Type B pancreatic cell (in vitro differentiated cells): ENCODE measurements around the gene LARGE1. TPM values are rescaled to one million over a fixed set of nuclear protein-coding genes. Genes with fewer than 3 reads are reported as not detected.
A peak's percentile ranks its signal among the peaks of the same experiment; 100 is the strongest.

ENCODE experiments used
- DNase-seq: peaks from one replicate; pipeline ENCODE4 v3.0.0; 2021; ENCODE audit warnings: mixed read lengths; ENCODE audit not compliant: unreplicated experiment; ENCODE audit errors: extremely low spot score
- H3K27ac Mint-ChIP-seq: 2 replicates; pipeline ENCODE4 v1.8.0; 2021; ENCODE audit warnings: mild to moderate bottlenecking, mixed read lengths
- H3K27me3 Mint-ChIP-seq: 2 replicates; pipeline ENCODE4 v1.8.0; 2021; ENCODE audit warnings: mixed read lengths
- H3K36me3 Mint-ChIP-seq: 2 replicates; pipeline ENCODE4 v1.8.0; 2021; ENCODE audit warnings: mixed read lengths
- H3K4me1 Mint-ChIP-seq: one replicate; pipeline ENCODE4 v1.8.0; 2021; ENCODE audit warnings: mixed read lengths; ENCODE audit not compliant: unreplicated experiment
- H3K4me3 Mint-ChIP-seq: 2 replicates; pipeline ENCODE4 v1.8.0; 2021; ENCODE audit warnings: mild to moderate bottlenecking, mixed read lengths
- H3K9me3 Mint-ChIP-seq: 2 replicates; pipeline ENCODE4 v1.8.0; 2021; ENCODE audit warnings: mixed read lengths
- total RNA-seq: library from RNA; stranded (reverse); gene quantifications from 2 replicates; pipeline ENCODE4 v1.2.1, GENCODE V29; 2021; ENCODE audit warnings: low replicate concordance
- TF ChIP-seq, protein P1 (sequence below): fragments of 200-600 bp; sonication (generic); conservative IDR thresholded peaks from 2 replicates; pipeline ENCODE4 v1.5.0; 2021; ENCODE audit warnings: antibody characterized with exemption, mild to moderate bottlenecking

LARGE1 gene
- total RNA-seq, 1 donor from 2014 or later = 96.6 TPM

DNA sequence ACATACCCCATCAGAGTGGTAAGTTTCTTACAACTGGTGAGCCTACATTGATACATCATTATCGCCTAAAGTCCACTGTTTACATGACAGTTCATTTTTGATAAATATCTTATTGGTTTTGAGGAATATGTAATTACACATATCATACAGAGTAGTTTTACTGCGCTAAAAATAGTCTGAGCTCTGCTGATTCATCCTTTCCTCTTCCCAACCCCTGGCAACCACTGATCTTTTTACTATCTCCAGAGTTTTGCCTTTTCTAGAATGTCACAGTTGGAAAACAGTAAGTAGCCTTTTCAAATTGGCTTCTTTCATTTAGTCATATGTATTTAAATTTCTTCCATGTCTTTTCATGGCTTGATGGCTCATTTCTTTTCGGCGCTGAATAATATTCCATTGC is 112.8 kb downstream of the LARGE1 start:
- TF ChIP-seq, protein P1, sequence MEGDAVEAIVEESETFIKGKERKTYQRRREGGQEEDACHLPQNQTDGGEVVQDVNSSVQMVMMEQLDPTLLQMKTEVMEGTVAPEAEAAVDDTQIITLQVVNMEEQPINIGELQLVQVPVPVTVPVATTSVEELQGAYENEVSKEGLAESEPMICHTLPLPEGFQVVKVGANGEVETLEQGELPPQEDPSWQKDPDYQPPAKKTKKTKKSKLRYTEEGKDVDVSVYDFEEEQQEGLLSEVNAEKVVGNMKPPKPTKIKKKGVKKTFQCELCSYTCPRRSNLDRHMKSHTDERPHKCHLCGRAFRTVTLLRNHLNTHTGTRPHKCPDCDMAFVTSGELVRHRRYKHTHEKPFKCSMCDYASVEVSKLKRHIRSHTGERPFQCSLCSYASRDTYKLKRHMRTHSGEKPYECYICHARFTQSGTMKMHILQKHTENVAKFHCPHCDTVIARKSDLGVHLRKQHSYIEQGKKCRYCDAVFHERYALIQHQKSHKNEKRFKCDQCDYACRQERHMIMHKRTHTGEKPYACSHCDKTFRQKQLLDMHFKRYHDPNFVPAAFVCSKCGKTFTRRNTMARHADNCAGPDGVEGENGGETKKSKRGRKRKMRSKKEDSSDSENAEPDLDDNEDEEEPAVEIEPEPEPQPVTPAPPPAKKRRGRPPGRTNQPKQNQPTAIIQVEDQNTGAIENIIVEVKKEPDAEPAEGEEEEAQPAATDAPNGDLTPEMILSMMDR = no peak
- peaks cover 9% of the 10 kb centered on the region for H3K9me3 Mint-ChIP-seq
- H3K27ac Mint-ChIP-seq = no peak overlapping the region
- H3K4me1 Mint-ChIP-seq = peaks cover 33% of the 10 kb centered on the region
- no peak for DNase-seq
- H3K27me3 Mint-ChIP-seq = no peaks in the 10 kb centered on the region
- H3K36me3 Mint-ChIP-seq = peaks cover 4% of the 10 kb centered on the region
- no peak overlapping the region for H3K4me3 Mint-ChIP-seq

DNA sequence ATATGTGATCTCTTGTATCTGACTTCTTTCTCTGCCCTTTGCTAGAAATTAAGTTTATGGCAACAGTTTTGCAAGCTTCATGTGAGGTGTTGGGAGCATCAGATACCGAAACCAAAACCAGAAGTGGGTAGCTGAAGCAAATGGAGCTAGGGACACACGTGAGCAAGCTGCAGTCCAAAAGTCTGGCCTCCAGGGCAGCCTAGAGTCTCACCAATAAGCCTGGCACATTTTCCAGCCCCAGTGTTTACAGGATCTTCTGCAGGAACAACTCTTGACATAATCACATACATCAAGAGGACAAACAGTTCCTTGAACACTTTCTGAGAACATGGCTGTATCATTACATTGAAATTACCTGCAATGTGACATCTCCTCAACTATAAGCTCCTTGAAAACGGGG is 114.1 kb downstream of the LARGE1 start:
- Mint-ChIP-seq H3K4me3 (no peak overlapping the region), H3K27me3 (no peaks in the 10 kb centered on the region), H3K27ac (no peak overlapping the region), H3K36me3 (peaks cover 4% of the 10 kb centered on the region), H3K4me1 (peaks cover 20% of the 10 kb centered on the region), H3K9me3 (peaks cover 11% of the 10 kb centered on the region)
- no peak for DNase-seq
- TF ChIP-seq, protein P1 = no peak

DNA sequence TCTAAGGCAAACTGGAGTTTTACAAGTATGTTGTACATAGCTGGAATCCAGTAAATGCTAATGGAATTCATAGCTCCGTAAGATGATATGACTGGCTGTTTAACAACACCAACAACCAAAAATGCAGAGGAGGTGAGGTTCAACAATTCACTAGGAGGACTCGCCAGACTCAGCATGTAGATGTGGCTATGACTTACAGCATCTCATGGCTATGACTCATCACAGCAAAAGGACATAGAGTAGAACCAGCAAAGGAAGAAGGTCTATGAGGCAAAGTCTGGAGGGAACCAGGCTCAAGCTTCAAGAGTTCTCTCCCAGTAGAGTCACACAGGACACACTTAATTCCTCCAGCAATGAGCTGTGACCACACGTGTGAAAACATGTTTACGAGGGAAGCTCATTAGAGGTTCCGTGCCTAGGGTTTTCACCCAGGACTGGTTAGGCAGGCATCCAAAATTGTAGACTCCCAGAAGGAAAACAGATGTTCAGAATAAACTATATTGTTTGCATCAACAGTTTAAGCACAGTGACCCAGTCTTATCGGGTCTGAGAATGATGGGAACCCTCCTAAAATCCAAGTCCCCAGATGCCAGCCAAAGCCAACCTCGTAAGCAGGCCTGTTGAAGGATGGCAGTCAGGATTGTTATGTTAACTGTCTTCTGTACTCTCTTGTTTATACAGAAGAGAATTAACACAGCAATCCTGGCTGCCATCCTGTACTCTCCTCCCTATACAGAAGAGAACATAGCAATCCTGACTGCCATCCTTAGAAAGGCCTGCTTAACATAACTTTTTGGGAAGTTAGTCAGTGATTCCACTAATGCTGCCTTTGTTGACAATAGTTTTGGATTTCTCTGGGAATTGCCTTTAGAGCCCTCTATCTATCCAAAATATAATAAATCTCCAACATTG is 116.6 kb downstream of the LARGE1 start:
- Mint-ChIP-seq H3K9me3 (peaks cover 15% of the 10 kb centered on the region), H3K27ac (peak overlapping the region; percentile 50), H3K27me3 (no peaks in the 10 kb centered on the region), H3K4me3 (no peak overlapping the region), H3K36me3 (peaks cover 17% of the 10 kb centered on the region), H3K4me1 (peaks cover 8% of the 10 kb centered on the region)
- TF ChIP-seq, protein P1 = no peak
- DNase-seq = no peak

DNA sequence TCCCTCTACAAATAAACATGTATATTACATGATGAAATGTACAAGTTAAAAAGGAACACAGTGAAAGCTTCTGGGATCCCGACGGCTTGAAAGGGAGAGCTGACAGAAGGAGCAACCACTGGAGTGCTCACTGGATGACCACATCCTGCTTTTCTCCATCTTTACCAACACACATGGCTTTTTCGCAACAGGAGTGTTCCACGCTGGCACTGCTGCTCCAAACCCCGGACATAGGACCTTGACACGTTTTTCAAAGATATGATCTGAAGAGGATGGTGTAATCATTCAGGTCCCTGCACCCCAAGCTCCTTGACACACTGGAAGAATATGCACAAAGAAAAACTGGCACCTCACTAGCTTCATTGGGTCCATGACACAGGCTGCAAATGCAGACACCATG is 121.9 kb downstream of the LARGE1 start:
- Mint-ChIP-seq H3K9me3 (peaks cover 15% of the 10 kb centered on the region), H3K4me1 (peaks cover 11% of the 10 kb centered on the region), H3K36me3 (peaks cover 23% of the 10 kb centered on the region), H3K27ac (no peak overlapping the region), H3K4me3 (no peak overlapping the region), H3K27me3 (no peaks in the 10 kb centered on the region)
- TF ChIP-seq, protein P1 = no peak
- no peak for DNase-seq

DNA sequence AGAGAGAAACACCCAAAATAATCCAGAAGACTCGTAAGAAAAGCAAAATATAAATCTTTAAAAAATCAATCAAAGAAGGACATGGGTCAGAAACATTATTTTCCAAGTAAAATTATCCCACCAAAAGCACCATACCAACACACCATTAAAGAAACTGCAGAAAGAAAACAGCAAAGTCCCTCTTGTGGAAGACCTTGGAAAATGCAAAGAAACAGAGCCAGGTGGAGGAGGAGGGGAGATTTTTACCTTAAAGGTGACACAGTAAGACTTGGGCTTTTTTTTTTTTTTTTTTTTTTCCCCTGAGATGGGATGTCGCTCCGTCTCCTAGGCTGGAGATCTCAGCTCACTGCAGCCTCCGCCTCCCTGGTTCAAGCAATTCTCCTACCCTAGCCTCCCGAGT is 123.8 kb downstream of the LARGE1 start:
- no peak for DNase-seq
- Mint-ChIP-seq H3K9me3 (peaks cover 6% of the 10 kb centered on the region), H3K4me1 (peaks cover 27% of the 10 kb centered on the region), H3K4me3 (no peak overlapping the region), H3K27ac (no peak overlapping the region), H3K27me3 (no peaks in the 10 kb centered on the region), H3K36me3 (peaks cover 28% of the 10 kb centered on the region)
- TF ChIP-seq, protein P1 = peak; percentile 49
